HepG2 (cell line): Measurements from ENCODE around the gene MED13L. TPM values are rescaled to one million over a fixed set of nuclear protein-coding genes. Genes with fewer than 3 reads are reported as not detected.

Experiments used
- ATAC-seq: fragments of 200-7000 bp; cut with Tn5 transposase; 3 replicates; pipeline ENCODE4 v1.9.1; 2020; ENCODE audit warnings: mild to moderate bottlenecking, moderate library complexity
- BruUV-seq: library from RNA; stranded (reverse); fragments of 400-500 nt; replicated peaks from 2 replicates; lab custom pipeline; 2021; lab: Mats Ljungman, UMichigan
- CTCF ChIA-PET: fragments of 300-600 bp; formaldehyde crosslinking; extraction: SDS; loops from one replicate; lab custom pipeline; 2021; ENCODE audit warnings: low total read pairs, inconsistent platforms, low intra/inter-chr PET ratio; lab: Yijun Ruan, JAX
- POLR2A ChIA-PET: fragments of 350-600 bp; sonication (Branson Sonifier 250); formaldehyde crosslinking; loops from one replicate; lab custom pipeline; 2020; ENCODE audit warnings: antibody characterized with exemption, inconsistent platforms; lab: Yijun Ruan, JAX
- DNase-seq: peaks from one replicate; pipeline ENCODE4 v3.0.0-alpha.2; 2015; ENCODE audit warnings: low spot score
- FAIRE-seq: peaks from 3 replicates; lab custom pipeline; 2011; peaks lifted over from hg19 to GRCh38; lab: Jason Lieb, UNC
- H2AFZ ChIP-seq: one replicate; pipeline ENCODE4 v1.6.1; 2011; ENCODE audit warnings: low read length, inconsistent platforms
- H3K27ac ChIP-seq: fragments of 300-600 bp; 3 replicates; pipeline ENCODE4 v1.8.0; 2011; ENCODE audit warnings: mixed run types, mild to moderate bottlenecking, mixed read lengths, low read length, inconsistent platforms; ENCODE audit not compliant: insufficient read depth; ENCODE audit errors: extremely low read length
- H3K27me3 ChIP-seq, 2 experiments: fragments of 200-600 bp in 1 of 2; 2 replicates in 1 of 2; 3 replicates in 1 of 2; pipeline versions ENCODE4 v1.6.0 to v1.8.0; 2011; ENCODE audit warnings: low read length in 2 of 2, mild to moderate bottlenecking in 2 of 2, moderate library complexity in 2 of 2, inconsistent platforms in 1 of 2; ENCODE audit not compliant: insufficient read depth in 2 of 2, control insufficient read depth in 1 of 2
- H3K36me3 ChIP-seq, 2 experiments: fragments of 200-600 bp in 1 of 2; replicated peaks in 1 of 2; 2 replicates in 1 of 2; 3 replicates in 1 of 2; pipeline versions ENCODE4 v1.5.1 to v1.8.0; 2011; ENCODE audit warnings: low read length in 2 of 2, inconsistent platforms in 1 of 2; ENCODE audit not compliant: insufficient read depth in 2 of 2, control insufficient read depth in 1 of 2
- H3K4me1 ChIP-seq: 2 replicates; pipeline ENCODE4 v1.5.1; 2012; ENCODE audit warnings: low read length, inconsistent platforms; ENCODE audit not compliant: insufficient read depth
- H3K4me2 ChIP-seq: 2 replicates; pipeline ENCODE4 v1.6.0; 2011; ENCODE audit warnings: low read depth, low read length, inconsistent platforms
- H3K4me3 ChIP-seq, 3 experiments: fragments of 200-600 bp in 1 of 3; sonication (generic), shearing (Covaris generic) in 1 of 3; replicated peaks in 1 of 3; 2 replicates each; pipeline ENCODE4 v1.5.1; 2011 to 2016; ENCODE audit warnings: low read length in 3 of 3, inconsistent platforms in 2 of 3, low read depth in 2 of 3, mild to moderate bottlenecking in 2 of 3, control low read depth in 1 of 3, mixed read lengths in 1 of 3; ENCODE audit not compliant: insufficient read depth in 1 of 3
- H3K79me2 ChIP-seq: one replicate; pipeline ENCODE4 v1.6.1; 2011; ENCODE audit warnings: low read length, inconsistent platforms; ENCODE audit not compliant: insufficient read depth
- H3K9ac ChIP-seq: 2 replicates; pipeline ENCODE4 v1.6.0; 2011; ENCODE audit warnings: mild to moderate bottlenecking, low read depth, low read length, inconsistent platforms; ENCODE audit not compliant: insufficient read depth
- H3K9me3 ChIP-seq: 2 replicates; pipeline ENCODE4 v1.5.1; 2012; ENCODE audit warnings: mild to moderate bottlenecking, low read length
- H4K20me1 ChIP-seq: 2 replicates; pipeline ENCODE4 v1.6.0; 2011; ENCODE audit warnings: inconsistent platforms, mild to moderate bottlenecking, low read length, moderate library complexity; ENCODE audit not compliant: insufficient read depth
- DDIT3 ChIP-seq: sonication (generic); formaldehyde crosslinking; IDR thresholded peaks from 2 replicates; pipeline ENCODE4 v1.4.0; 2020; ENCODE audit warnings: mild to moderate bottlenecking, missing genetic modification reagents
- E2F5 ChIP-seq: sonication (generic); formaldehyde crosslinking; conservative IDR thresholded peaks from 2 replicates; pipeline ENCODE4 v1.4.0; 2020; ENCODE audit warnings: missing genetic modification reagents
- EP300 ChIP-seq, 3 experiments: sonication (generic) in 1 of 3; formaldehyde crosslinking in 1 of 3; IDR thresholded peaks; 2 replicates each; pipeline versions ENCODE4 v1.5.1 to v1.6.1; 2011 to 2020; ENCODE audit warnings: low read depth in 2 of 3, low read length in 2 of 3, borderline replicate concordance in 1 of 3, improper control_type of control experiment in 1 of 3, mild to moderate bottlenecking in 1 of 3, missing genetic modification reagents in 1 of 3, moderate library complexity in 1 of 3
- MEIS2 ChIP-seq: sonication (generic); formaldehyde crosslinking; IDR thresholded peaks from 2 replicates; pipeline ENCODE4 v1.9.0; 2021; ENCODE audit warnings: mild to moderate bottlenecking, missing genetic modification reagents
- MNT ChIP-seq: fragments of 450-650 bp; IDR thresholded peaks from 2 replicates; pipeline ENCODE4 v1.6.1; 2016
- SMC3 ChIP-seq: IDR thresholded peaks from 2 replicates; pipeline ENCODE4 v1.6.1; 2011; ENCODE audit warnings: low read length, improper control_type of control experiment
- XRCC5 ChIP-seq: fragments of 200-400 bp; formaldehyde crosslinking; optimal IDR thresholded peaks from 2 replicates; pipeline ENCODE3; 2017; ENCODE audit warnings: mild to moderate bottlenecking, low read length
- ZNF451 ChIP-seq: sonication (generic); formaldehyde crosslinking; IDR thresholded peaks from 2 replicates; pipeline ENCODE4 v1.5.0; 2020; ENCODE audit warnings: mild to moderate bottlenecking, missing genetic modification reagents
- ZNF7 ChIP-seq: IDR thresholded peaks from 2 replicates; pipeline ENCODE4 v1.6.1; 2016; ENCODE audit warnings: missing biosample characterization, missing genetic modification reagents
- ZNF737 ChIP-seq: sonication (generic); formaldehyde crosslinking; IDR thresholded peaks from 2 replicates; pipeline ENCODE4 v1.5.0; 2020; ENCODE audit warnings: missing genetic modification reagents, mild to moderate bottlenecking, borderline replicate concordance
- ZNF879 ChIP-seq: sonication (generic); formaldehyde crosslinking; IDR thresholded peaks from 2 replicates; pipeline ENCODE4 v1.8.1; 2023; ENCODE audit warnings: missing genetic modification reagents
- WGBS: methylation state at CpG from one replicate; pipeline ENCODE4 v1.1.6; 2017; ENCODE audit warnings: low lambda C conversion rate; 5-methylcytosine and 5-hydroxymethylcytosine counted together
- in situ Hi-C: cut with HindIII; loops from 2 replicates; pipeline ENCODE4 v1.10.0; 2017; ENCODE audit warnings: low pct_unique_long_range_greater_than_20kb; ENCODE audit not compliant: extremely low pct_ligation_motif_present
- intact Hi-C: fragments of 100-400 bp; cut with micrococcal nuclease; formaldehyde crosslinking; loops from one replicate; pipeline ENCODE4 v1.10.0; 2022; ENCODE audit not compliant: unreplicated experiment
- polyA plus RNA-seq, 8 experiments: library from polyadenylated mRNA; depleted of rRNA in 3 of 8; stranded (reverse) in 7 of 8; unstranded in 1 of 8; fragments of >200 nt; fragmentation: Illumina TruSeq in 4 of 8; extraction: Trizol in 4 of 8; gene quantifications; 2 replicates each; pipeline versions ENCODE4 v1.2.1 to v1.2.3, GENCODE V29; 2011 to 2016; ENCODE audit warnings: low read depth in 4 of 8, missing spikeins in 1 of 8, mixed read lengths in 1 of 8; ENCODE audit not compliant: insufficient read depth in 1 of 8
- total RNA-seq, 5 experiments: library from RNA; depleted of rRNA; stranded (reverse); fragments of >200 nt; fragmentation: Illumina TruSeq; extraction: Trizol; gene quantifications; 2 replicates each; pipeline ENCODE4 v1.2.3, GENCODE V29; 2016; ENCODE audit warnings: low read depth in 1 of 5

The MED13L gene
- total and polyA plus RNA-seq, 2 of the 13 experiments (the other 11 are each of a cell fraction or from before 2014, with no cell fraction given) = 24.8 to 38.9 TPM

- Histone ChIP-seq H3K36me3 (no peaks in the 10 kb centered on the region), H3K27ac (no peak overlapping the region), H3K79me2 (no peaks in the 10 kb centered on the region), H2AFZ (no peak overlapping the region)
- 97% methylated on average over 2 of the region's 2 CpGs for WGBS
- POLR2A ChIA-PET = no interaction called here
- FAIRE-seq (no peak), DNase-seq (no peak)
- TF ChIP-seq XRCC5 (no peak), EP300 (IDR thresholded peaks at IDR 0.05; ENCODE audit: low read depth in 2 of 2, low read length in 2 of 2) (no peak), EP300 (CRISPR knock-in tag; IDR thresholded peaks at IDR 0.05; ENCODE audit: borderline replicate concordance) (no peak), ZNF451 (CRISPR knock-in tag) (no peak), MEIS2 (CRISPR knock-in tag) (no peak), ZNF879 (CRISPR knock-in tag) (no peak)
- TF ChIP-seq, all 625 proteins: peak for 0
- in situ Hi-C loops = no loop called here
- Histone ChIP-seq H3K4me2 (no peak overlapping the region), H3K27me3 (no peaks in the 10 kb centered on the region), H3K9ac (no peak overlapping the region), H3K4me1 (peaks cover 2% of the 10 kb centered on the region), H4K20me1 (no peaks in the 10 kb centered on the region), H3K4me3 (no peak overlapping the region), H3K9me3 (no peaks in the 10 kb centered on the region)
- CTCF ChIA-PET = no interaction called here
- intact Hi-C loops = no loop called here
- no TSS peak for BruUV-seq
- no peak for ATAC-seq
These were observed 238.4 kb downstream of the MED13L start for GRCh38 chr12:116039081-116039480.

GRCh38 chr12:116037941-116038837, 239.3 kb downstream of the MED13L start:
- ATAC-seq = no peak
- POLR2A ChIA-PET = no interaction called here
- no peaks in the 10 kb centered on the region for H4K20me1 ChIP-seq
- BruUV-seq = no TSS peak
- no peak for DNase-seq
- H3K9ac ChIP-seq = no peak overlapping the region
- H2AFZ ChIP-seq = no peak overlapping the region
- no peaks in the 10 kb centered on the region for H3K36me3 ChIP-seq
- H3K27me3 ChIP-seq = no peaks in the 10 kb centered on the region
- no peak overlapping the region for H3K4me3 ChIP-seq
- TF ChIP-seq ZNF7 (CRISPR knock-in tag) (no peak), E2F5 (no peak), ZNF737 (CRISPR knock-in tag) (no peak), DDIT3 (CRISPR knock-in tag) (no peak), SMC3 (no peak), MNT (no peak)
- no peaks in the 10 kb centered on the region for H3K4me1 ChIP-seq
- intact Hi-C loops = no loop called here
- H3K27ac ChIP-seq = no peak overlapping the region
- no peaks in the 10 kb centered on the region for H3K79me2 ChIP-seq
- no peaks in the 10 kb centered on the region for H3K9me3 ChIP-seq
- CTCF ChIA-PET = no interaction called here
- in situ Hi-C loops = no loop called here
- H3K4me2 ChIP-seq = no peak overlapping the region
- no peak for FAIRE-seq
- WGBS = 95% methylated on average over 6 of the region's 6 CpGs
